Neural progenitor cell (in vitro differentiated cells): ENCODE data around the gene ADCY9.

Experiments
- EZH2phosphoT487 ChIP-seq: fragments of 200-600 bp; sonication (generic); IDR thresholded peaks from 2 replicates; pipeline ENCODE4 v1.6.1; 2017; ENCODE audit warnings: antibody characterized with exemption
- TF ChIP-seq, protein P1 (sequence below): fragments of 200-600 bp; sonication (generic); IDR thresholded peaks from 2 replicates; pipeline ENCODE4 v1.5.1; 2017; ENCODE audit warnings: antibody characterized with exemption, mild to moderate bottlenecking

DNA sequence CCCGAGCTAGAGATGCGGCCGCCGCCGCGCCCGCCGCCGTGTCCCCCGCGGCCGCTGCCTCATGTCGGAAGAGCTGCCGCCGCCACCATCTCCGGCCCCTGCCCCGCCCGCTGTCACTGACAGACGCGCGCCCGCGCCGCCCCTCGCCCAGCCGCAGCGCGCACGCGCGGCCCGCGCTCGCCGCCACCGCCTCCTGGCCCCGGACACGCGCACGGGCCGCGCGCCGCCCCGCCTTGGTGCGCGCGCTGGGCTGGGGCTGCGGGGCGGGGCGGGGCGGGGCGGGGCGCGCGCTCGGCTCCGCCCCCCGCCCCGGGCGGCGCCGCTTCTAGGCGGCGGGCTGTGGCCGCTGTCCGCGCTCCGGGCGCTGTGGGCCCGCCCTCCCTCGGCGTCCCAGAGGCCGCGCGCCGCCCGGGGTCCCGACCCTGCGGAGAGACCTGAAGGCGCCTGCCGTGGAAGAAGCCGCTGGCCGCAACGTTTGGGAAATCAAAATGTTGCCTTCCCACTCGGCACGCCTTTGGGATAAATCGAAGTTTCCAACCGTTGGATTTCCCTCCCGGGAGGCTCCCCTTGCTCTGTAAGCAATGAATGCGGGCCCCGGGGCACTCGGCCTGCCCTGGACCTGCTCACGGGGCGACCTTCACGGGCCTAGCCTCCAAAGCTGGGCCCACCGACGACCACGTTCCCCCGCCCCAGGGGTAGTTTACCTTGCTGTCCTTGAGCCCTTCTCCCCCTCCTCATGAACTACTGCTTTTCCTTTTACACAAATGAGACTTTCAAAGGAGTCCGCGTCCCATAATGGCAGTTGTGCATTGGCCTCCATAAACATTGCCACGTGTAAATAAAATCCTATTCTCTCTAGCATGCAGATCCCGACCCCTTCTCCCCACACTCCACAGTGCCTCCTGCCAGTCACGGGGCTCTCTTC is at the start of gene ADCY9:
- TF ChIP-seq, protein P1, sequence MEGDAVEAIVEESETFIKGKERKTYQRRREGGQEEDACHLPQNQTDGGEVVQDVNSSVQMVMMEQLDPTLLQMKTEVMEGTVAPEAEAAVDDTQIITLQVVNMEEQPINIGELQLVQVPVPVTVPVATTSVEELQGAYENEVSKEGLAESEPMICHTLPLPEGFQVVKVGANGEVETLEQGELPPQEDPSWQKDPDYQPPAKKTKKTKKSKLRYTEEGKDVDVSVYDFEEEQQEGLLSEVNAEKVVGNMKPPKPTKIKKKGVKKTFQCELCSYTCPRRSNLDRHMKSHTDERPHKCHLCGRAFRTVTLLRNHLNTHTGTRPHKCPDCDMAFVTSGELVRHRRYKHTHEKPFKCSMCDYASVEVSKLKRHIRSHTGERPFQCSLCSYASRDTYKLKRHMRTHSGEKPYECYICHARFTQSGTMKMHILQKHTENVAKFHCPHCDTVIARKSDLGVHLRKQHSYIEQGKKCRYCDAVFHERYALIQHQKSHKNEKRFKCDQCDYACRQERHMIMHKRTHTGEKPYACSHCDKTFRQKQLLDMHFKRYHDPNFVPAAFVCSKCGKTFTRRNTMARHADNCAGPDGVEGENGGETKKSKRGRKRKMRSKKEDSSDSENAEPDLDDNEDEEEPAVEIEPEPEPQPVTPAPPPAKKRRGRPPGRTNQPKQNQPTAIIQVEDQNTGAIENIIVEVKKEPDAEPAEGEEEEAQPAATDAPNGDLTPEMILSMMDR, result no peak
- TF ChIP-seq EZH2phosphoT487, result no peak
